Chondrocyte (in vitro differentiated cells): ENCODE data around the gene SDF2L1. TPM values are rescaled to one million over a fixed set of nuclear protein-coding genes. Genes with fewer than 3 reads are reported as not detected.
"Not testable (repeated sequence)": the region's sequence is repeated elsewhere in the genome, so short reads cannot be mapped to it uniquely, and the experiment has no call there.

Source experiments
- DNase-seq: peaks from one replicate; pipeline ENCODE4 v3.0.0; 2021; ENCODE audit warnings: mixed read lengths, low spot score
- H3K27ac Mint-ChIP-seq: one replicate; pipeline ENCODE4 v1.8.0; 2021; ENCODE audit warnings: mild to moderate bottlenecking, moderate library complexity, mixed read lengths; ENCODE audit not compliant: unreplicated experiment
- H3K27me3 Mint-ChIP-seq: 2 replicates; pipeline ENCODE4 v1.8.0; 2021; ENCODE audit warnings: low read depth, mixed read lengths
- H3K36me3 Mint-ChIP-seq: 2 replicates; pipeline ENCODE4 v1.8.0; 2021; ENCODE audit warnings: low read depth, mixed read lengths
- H3K4me1 Mint-ChIP-seq: 2 replicates; pipeline ENCODE4 v1.8.0; 2021; ENCODE audit warnings: low read depth, mild to moderate bottlenecking, mixed read lengths
- H3K4me3 Mint-ChIP-seq: one replicate; pipeline ENCODE4 v1.8.0; 2021; ENCODE audit warnings: mild to moderate bottlenecking, moderate library complexity, mixed read lengths; ENCODE audit not compliant: unreplicated experiment
- H3K9me3 Mint-ChIP-seq: 2 replicates; pipeline ENCODE4 v1.8.0; 2021; ENCODE audit warnings: low read depth, mixed read lengths
- microRNA-seq: library from miRNA; unstranded; fragments of <30 nt; microRNA quantifications from one replicate; pipeline ENCODE4 v1.2.0, GENCODE V29; 2020; ENCODE audit warnings: borderline number of aligned reads
- total RNA-seq: library from RNA; stranded (reverse); gene quantifications from 3 replicates; pipeline ENCODE4 v1.2.1, GENCODE V29; 2021
- TF ChIP-seq, protein P1 (sequence below): fragments of 200-600 bp; sonication (generic); IDR thresholded peaks from 2 replicates; pipeline ENCODE4 v1.5.0; 2021; ENCODE audit warnings: antibody characterized with exemption, mild to moderate bottlenecking, moderate library complexity

Gene SDF2L1
- total RNA-seq, 1 donor from 2014 or later, result 26.0 TPM

DNA sequence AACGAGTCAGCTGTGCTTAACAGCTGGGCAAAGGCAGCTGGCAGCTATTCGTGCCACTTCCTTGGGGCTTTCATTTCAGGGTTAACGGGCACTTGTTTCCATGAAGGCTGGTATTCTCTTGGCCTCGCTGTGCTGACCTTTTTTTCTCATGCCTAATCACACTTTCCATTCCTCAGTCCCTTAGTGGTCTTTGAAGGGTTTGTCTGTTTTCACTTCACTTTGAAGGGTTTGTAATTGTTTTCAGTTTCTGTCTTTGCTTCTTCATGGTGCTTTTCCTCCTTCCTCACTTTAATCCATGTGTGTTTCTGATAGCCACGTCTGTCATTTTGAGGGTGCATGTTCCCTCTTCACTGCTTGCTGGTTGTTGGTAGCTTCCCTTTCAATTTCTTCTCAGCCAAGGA lies 48.3 kb downstream of the SDF2L1 start:
- peaks cover 18% of the 10 kb centered on the region for H3K36me3 Mint-ChIP-seq
- H3K9me3 Mint-ChIP-seq, result no peaks in the 10 kb centered on the region
- H3K4me3 Mint-ChIP-seq, result no peak overlapping the region
- DNase-seq, result no peak
- peaks cover 4% of the 10 kb centered on the region for H3K4me1 Mint-ChIP-seq
- TF ChIP-seq, protein P1, sequence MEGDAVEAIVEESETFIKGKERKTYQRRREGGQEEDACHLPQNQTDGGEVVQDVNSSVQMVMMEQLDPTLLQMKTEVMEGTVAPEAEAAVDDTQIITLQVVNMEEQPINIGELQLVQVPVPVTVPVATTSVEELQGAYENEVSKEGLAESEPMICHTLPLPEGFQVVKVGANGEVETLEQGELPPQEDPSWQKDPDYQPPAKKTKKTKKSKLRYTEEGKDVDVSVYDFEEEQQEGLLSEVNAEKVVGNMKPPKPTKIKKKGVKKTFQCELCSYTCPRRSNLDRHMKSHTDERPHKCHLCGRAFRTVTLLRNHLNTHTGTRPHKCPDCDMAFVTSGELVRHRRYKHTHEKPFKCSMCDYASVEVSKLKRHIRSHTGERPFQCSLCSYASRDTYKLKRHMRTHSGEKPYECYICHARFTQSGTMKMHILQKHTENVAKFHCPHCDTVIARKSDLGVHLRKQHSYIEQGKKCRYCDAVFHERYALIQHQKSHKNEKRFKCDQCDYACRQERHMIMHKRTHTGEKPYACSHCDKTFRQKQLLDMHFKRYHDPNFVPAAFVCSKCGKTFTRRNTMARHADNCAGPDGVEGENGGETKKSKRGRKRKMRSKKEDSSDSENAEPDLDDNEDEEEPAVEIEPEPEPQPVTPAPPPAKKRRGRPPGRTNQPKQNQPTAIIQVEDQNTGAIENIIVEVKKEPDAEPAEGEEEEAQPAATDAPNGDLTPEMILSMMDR, result no peak
- H3K27ac Mint-ChIP-seq, result no peak overlapping the region
- H3K27me3 Mint-ChIP-seq, result no peaks in the 10 kb centered on the region

DNA sequence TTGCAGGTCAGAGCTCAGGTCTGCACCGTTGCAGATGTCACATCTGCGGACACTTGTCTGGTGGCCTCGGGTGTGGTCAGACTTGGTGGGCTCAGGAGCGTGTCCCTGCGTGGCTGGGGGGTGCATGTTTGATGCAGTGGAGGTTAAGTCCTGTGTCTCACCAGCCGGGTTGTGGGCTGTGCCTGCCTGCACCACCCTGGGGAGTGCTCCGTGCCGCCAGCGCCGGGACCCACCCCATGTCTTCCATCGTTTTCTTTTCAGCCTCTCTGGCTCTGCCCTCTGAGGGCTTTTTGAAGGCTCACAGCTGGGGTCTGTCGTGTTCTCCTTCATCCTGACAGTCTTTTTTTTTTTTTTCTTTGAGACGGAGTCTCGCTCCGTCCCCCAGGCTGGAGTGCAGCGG lies 49.7 kb downstream of the SDF2L1 start:
- peaks cover 9% of the 10 kb centered on the region for H3K4me1 Mint-ChIP-seq
- H3K36me3 Mint-ChIP-seq, result peaks cover 18% of the 10 kb centered on the region
- H3K27ac Mint-ChIP-seq, result no peak overlapping the region
- H3K9me3 Mint-ChIP-seq, result no peaks in the 10 kb centered on the region
- no peak for DNase-seq
- H3K27me3 Mint-ChIP-seq, result no peaks in the 10 kb centered on the region
- TF ChIP-seq, protein P1, result no peak
- no peak overlapping the region for H3K4me3 Mint-ChIP-seq

DNA sequence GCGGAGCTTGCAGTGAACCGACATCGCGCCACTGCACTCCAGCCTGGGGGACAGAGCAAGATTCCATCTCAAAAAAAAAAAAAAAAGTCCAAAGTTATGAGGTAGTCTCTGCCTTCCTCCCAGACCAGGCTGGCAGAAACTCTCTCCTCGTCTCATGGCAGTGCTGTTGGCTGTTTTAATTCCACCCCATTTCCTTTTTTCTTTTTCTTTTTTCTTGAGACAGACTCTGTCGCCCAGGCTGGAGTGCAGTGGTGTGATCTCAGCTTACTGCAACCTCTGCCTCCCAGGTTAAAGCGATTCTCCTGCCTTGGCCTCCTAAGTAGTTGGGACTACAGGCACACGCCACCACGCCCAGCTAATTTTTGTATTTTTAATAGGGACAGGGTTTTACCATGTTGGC lies 50.8 kb downstream of the SDF2L1 start:
- DNase-seq, H3K9me3 Mint-ChIP-seq, H3K27ac Mint-ChIP-seq, H3K4me3 Mint-ChIP-seq, H3K27me3 Mint-ChIP-seq: not testable (repeated sequence)
- Mint-ChIP-seq H3K4me1 (peaks cover 20% of the 10 kb centered on the region), H3K36me3 (peaks cover 18% of the 10 kb centered on the region)

DNA sequence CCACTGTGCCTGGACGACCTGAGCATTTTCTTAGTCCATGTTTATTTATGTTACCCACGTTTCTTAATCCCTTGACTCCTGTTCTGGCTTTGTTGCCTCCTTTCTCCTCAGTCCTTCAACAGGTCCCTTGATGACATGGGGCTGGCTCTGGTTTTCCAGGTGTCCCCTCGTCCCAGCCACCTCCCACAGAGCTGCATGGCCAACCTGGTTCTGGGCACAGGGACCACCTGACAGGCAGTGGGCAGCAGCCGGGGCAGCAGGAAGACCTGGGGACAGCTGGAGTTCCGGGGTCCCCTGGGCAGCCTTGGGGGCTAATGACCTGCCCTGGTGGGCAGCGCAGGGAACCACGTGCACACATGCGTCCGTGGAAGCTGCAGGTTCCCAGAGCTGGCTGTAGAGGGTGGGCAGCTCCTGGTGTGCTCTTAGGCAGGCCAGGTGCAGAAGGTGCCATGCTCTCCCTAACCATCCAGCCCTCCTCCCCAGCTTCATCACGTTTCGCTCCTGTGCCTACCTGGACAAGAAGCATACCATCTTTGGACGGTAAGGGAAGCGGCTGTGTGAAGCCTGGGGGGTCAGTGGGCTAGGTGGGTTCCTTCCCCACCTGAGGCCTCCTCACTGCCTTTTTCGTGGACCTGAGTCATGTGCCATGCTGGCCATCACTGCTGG lies 51.4 kb downstream of the SDF2L1 start:
- peaks cover 18% of the 10 kb centered on the region for H3K36me3 Mint-ChIP-seq
- no peaks in the 10 kb centered on the region for H3K27me3 Mint-ChIP-seq
- no peaks in the 10 kb centered on the region for H3K9me3 Mint-ChIP-seq
- peaks cover 26% of the 10 kb centered on the region for H3K4me1 Mint-ChIP-seq
- H3K4me3 Mint-ChIP-seq, result no peak overlapping the region
- no peak overlapping the region for H3K27ac Mint-ChIP-seq
- no peak for DNase-seq
- TF ChIP-seq, protein P1, result no peak

Small RNA genes lying within 50 kb of the gene (microRNA-seq; reads per million reads assigned to microRNA genes)
- gene MIR130B (2,248 reads per million, percentile 86 among the genes with 10 or more reads in this experiment), gene MIR301B (36.6 reads per million, percentile 46 among the genes with 10 or more reads in this experiment)

Other genes with a start within 250 kb of the SDF2L1 start
- 4.3 to 4.9 TPM (median 4.5 TPM) in 3 replicates for gene HIC2, start 224.9 kb upstream of the SDF2L1 start, total RNA-seq
- gene TMEM191C, start 174.9 kb upstream of the SDF2L1 start, total RNA-seq, result 0.49 to 1.7 TPM (median 1.5 TPM) in 3 replicates
- gene RIMBP3C, start 90.8 kb upstream of the SDF2L1 start, total RNA-seq, result 0.22 to 0.75 TPM (median 0.38 TPM) in 3 replicates
- 53.2 to 57.5 TPM (median 53.7 TPM) in 3 replicates for gene UBE2L3, start 74.6 kb upstream of the SDF2L1 start, total RNA-seq
- 13.3 to 14.6 TPM (median 14.6 TPM) in 3 replicates for gene YDJC, start 12.3 kb upstream of the SDF2L1 start, total RNA-seq
- 0.44 to 0.85 TPM (median 0.47 TPM) in 3 replicates for gene CCDC116, start 9.5 kb upstream of the SDF2L1 start, total RNA-seq
- gene PPIL2, start 23.7 kb downstream of the SDF2L1 start, total RNA-seq, result 36.0 to 46.6 TPM (median 36.8 TPM) in 3 replicates
- gene YPEL1, start 93.5 kb downstream of the SDF2L1 start, total RNA-seq, result 2.6 to 6.0 TPM (median 5.4 TPM) in 3 replicates
- 139 to 157 TPM (median 156 TPM) in 3 replicates for gene MAPK1, start 225.3 kb downstream of the SDF2L1 start, total RNA-seq